A673 (cell line): Measurements from ENCODE around the gene CMPK1.

ENCODE experiments used
- CTCF ChIP-seq: fragments of 300-800, 200-600 bp; sonication (generic); conservative IDR thresholded peaks from 2 replicates; pipeline ENCODE4 v1.5.1; 2017; ENCODE audit warnings: low read depth, mild to moderate bottlenecking, antibody characterized with exemption, low read length, moderate library complexity, mixed read lengths
- EZH2 ChIP-seq: fragments of 200-600 bp; sonication (generic); IDR thresholded peaks from 2 replicates; pipeline ENCODE4 v1.6.1; 2017; ENCODE audit warnings: borderline replicate concordance, low read depth, mild to moderate bottlenecking, mixed read lengths, antibody characterized with exemption, low read length; ENCODE audit not compliant: poor library complexity, severe bottlenecking

DNA sequence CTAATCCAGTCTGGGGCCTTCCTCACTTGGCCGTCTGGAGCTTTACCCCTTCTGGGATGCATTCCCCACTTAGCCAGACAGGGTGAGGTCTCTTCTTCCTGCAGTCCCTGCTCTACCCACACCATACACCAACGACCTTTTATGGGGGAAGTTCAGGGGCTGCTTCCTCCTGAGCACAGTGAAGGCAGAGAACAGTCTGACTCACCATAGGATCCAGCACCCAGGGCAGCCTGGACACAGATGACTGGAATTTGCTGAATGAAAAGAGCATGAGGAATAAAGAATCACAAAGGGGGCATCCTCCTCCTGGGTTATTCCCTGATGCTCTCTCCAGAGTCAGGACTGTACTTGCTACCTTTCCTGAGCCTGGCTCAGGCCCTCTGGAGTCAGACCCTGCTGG is 77.8 kb downstream of the CMPK1 start:
- TF ChIP-seq CTCF (no peak), EZH2 (no peak)
